Thymus (tissue), 14 donors: ENCODE results near the gene UCP3. TPM values are rescaled to one million over a fixed set of nuclear protein-coding genes. Genes with fewer than 3 reads are reported as not detected.

Experiments
- DNase-seq, 9 donors: peaks; one replicate each; pipeline ENCODE4 v3.0.0-alpha.2; 2013; ENCODE audit warnings: low spot score in 9 of 9, low read depth in 6 of 9, missing footprints in 1 of 9
- H3K27ac ChIP-seq, 2 donors: one replicate each; pipeline ENCODE4 v1.5.1; 2013; ENCODE audit warnings: control low read depth in 1 of 2, low read depth in 1 of 2, low read length in 1 of 2, mild to moderate bottlenecking in 1 of 2, moderate library complexity in 1 of 2
- H3K27me3 ChIP-seq, 2 donors: one replicate each; pipeline ENCODE4 v1.5.1; 2013; ENCODE audit warnings: low read length in 1 of 2; ENCODE audit not compliant: control insufficient read depth in 2 of 2, insufficient read depth in 1 of 2
- H3K36me3 ChIP-seq, 2 donors: one replicate each; pipeline ENCODE4 v1.5.1; 2013; ENCODE audit warnings: low read length in 1 of 2, mild to moderate bottlenecking in 1 of 2, moderate library complexity in 1 of 2; ENCODE audit not compliant: control insufficient read depth in 2 of 2, insufficient read depth in 2 of 2
- H3K4me1 ChIP-seq, 2 donors: one replicate each; pipeline ENCODE4 v1.5.1; 2013; ENCODE audit warnings: low read length in 2 of 2; ENCODE audit not compliant: control insufficient read depth in 2 of 2, insufficient read depth in 2 of 2
- H3K4me3 ChIP-seq, 2 donors: one replicate each; pipeline ENCODE4 v1.5.1; 2013; ENCODE audit warnings: low read length in 2 of 2, control low read depth in 1 of 2, mild to moderate bottlenecking in 1 of 2
- H3K9me3 ChIP-seq, 2 donors: one replicate each; pipeline ENCODE4 v1.5.1; 2013; ENCODE audit warnings: low read length in 1 of 2, mild to moderate bottlenecking in 1 of 2; ENCODE audit not compliant: control insufficient read depth in 2 of 2, insufficient read depth in 1 of 2
- WGBS: extraction: QIAGEN DNeasy Blood & Tissue Kit; methylation state at CpG from one replicate; pipeline ENCODE4 v1.1.7; 2013; 5-methylcytosine and 5-hydroxymethylcytosine counted together
- long read RNA-seq, 10 donors: transcript quantifications; one replicate each; lab custom pipeline, GENCODE V29; 2026
- polyA plus RNA-seq: library from polyadenylated mRNA; stranded (reverse); fragments of 200-250 nt; gene quantifications from one replicate; pipeline ENCODE4 v1.2.3, GENCODE V29; 2013
- total RNA-seq: library from RNA; stranded (reverse); fragments of 120-200 nt; gene quantifications from one replicate; pipeline ENCODE4 v1.2.4, GENCODE V29; 2013
- donor health status: healthy.

Gene UCP3, protein sequence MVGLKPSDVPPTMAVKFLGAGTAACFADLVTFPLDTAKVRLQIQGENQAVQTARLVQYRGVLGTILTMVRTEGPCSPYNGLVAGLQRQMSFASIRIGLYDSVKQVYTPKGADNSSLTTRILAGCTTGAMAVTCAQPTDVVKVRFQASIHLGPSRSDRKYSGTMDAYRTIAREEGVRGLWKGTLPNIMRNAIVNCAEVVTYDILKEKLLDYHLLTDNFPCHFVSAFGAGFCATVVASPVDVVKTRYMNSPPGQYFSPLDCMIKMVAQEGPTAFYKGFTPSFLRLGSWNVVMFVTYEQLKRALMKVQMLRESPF
- total RNA-seq (0.90 TPM), polyA plus RNA-seq (2.1 TPM)
- long read RNA-seq, donor 1, result 0 reads
- long read RNA-seq, donor 2, result 0 reads
- long read RNA-seq, donor 3, result 0 reads
- long read RNA-seq, donor 4, result 0 reads
- long read RNA-seq, donor 5, result 0 reads
- long read RNA-seq, donor 6, result 0 reads
- long read RNA-seq, donor 7, result 0 reads
- long read RNA-seq, donor 8, result 0 reads
- long read RNA-seq, donor 9, result 0 reads
- long read RNA-seq, donor 10, result 0 reads

DNA sequence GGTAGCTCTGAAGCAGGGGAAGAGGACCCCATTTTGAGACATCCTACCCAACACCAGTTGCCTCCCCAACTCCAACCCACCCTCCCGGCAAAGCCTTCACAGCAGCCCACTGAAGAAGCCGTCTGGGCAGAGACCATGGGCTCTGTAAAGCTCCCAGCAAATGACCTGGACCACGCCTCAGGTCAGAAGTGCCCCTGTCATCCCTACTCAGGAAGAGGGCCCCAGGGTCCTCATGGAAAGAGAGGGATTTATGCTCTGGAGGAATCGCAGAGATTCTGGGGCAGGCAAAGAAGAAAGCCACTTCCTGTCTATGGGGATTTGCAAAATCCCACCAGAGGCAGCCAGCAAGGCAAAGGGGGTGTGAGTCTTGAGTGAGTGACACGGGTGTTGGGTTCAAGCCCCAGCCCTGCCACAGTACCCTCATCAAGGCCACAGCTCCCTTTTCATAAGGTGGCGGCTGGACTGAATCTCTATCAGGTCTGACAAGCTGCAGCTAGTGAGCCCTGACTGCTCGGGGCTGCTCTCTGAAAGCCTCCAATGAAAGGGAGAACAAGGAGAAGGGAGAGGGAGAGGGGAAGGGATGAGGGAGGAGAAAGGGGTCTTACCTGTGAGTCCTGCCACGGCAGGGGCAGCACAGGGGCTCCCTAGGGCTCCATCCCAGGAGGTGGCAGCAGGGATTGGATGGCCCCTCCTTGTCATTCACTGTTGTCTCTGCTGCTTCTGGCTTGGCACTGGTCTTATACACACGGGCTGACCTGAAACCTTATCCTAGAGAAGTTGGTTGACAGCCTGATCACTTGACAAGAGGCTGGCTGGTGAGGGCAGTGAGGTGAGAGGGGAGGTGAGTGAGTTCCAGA, at the start of gene UCP3:
Gene UCP3, minus strand, starts transcription at position 713 of the 857 bp plus-strand sequence. CDS start 2,043 bp downstream, outside the sequence.
- peaks cover 12 to 55% of the 10 kb centered on the region in 2 donors for H3K4me1 ChIP-seq
- peaks cover 18 to 26% of the 10 kb centered on the region in 2 donors for H3K36me3 ChIP-seq
- no peak within 1 kb of the TSS for H3K27ac ChIP-seq
- H3K9me3 ChIP-seq, result no peaks in the 10 kb centered on the region
- no peak for DNase-seq
- H3K4me3 ChIP-seq, result no peak within 1 kb of the TSS
- WGBS, result 82% methylated on average over 9 of the region's 9 CpGs
- H3K27me3 ChIP-seq, result no peaks in the 10 kb centered on the region

GRCh38 chr11:74057249-74058151, 48.6 kb upstream of the UCP3 start:
- WGBS, result 97% methylated on average over 8 of the region's 8 CpGs
- no peaks in the 10 kb centered on the region for H3K4me1 ChIP-seq
- DNase-seq, result no peak
- no peak overlapping the region for H3K27ac ChIP-seq
- H3K4me3 ChIP-seq, result no peak overlapping the region
- H3K36me3 ChIP-seq, result peaks cover 33 to 37% of the 10 kb centered on the region in 2 donors
- H3K27me3 ChIP-seq, result no peaks in the 10 kb centered on the region
- H3K9me3 ChIP-seq, result peaks cover 0 to 1% of the 10 kb centered on the region in 2 donors

DNA sequence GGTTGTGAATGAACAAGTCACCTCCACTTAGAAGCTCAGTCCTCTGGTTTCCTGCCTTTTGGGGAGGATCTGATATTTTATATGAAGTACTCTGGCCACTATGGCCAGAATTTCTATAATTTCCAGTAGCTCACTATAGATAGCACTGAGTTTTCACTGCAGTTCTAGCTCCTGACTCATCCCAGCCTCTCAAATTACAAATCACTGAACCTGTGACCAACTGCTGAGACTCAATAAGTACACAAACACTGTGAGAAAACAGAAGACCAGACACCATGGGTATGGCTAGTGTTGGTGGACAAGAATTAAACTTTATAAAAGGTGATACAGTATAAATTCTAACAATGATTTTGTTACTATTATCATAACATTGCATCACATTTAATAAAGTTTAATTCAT, 47.1 kb upstream of the UCP3 start:
- Histone ChIP-seq H3K36me3 (peaks cover 38 to 46% of the 10 kb centered on the region in 2 donors), H3K27ac (no peak overlapping the region), H3K4me3 (no peak overlapping the region), H3K4me1 (no peaks in the 10 kb centered on the region), H3K27me3 (no peaks in the 10 kb centered on the region), H3K9me3 (peaks cover 0 to 1% of the 10 kb centered on the region in 2 donors)
- no peak for DNase-seq

GRCh38 chr11:74050465-74050864, 41.6 kb upstream of the UCP3 start:
- H3K36me3 ChIP-seq, result peaks cover 21 to 48% of the 10 kb centered on the region in 2 donors
- 98% methylated on average over 3 of the region's 3 CpGs for WGBS

DNA sequence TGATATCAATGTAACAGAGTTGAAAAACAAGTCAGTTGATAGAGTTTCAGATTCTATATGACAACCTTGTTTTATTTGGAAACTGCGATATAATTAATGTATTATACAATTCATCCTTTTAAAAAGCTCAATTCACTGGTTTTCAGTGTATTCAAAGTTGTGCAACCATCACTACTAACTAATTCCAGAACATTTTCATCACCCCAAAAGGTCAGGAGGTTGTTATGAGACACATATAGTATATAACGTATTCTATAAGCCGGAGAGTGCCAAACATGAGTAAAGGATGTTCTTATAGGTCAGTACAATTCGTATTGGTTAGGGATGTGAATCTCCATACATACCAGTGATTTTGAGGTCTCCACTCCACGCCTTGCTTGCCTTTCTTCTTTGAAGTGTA, 40.1 kb upstream of the UCP3 start:
- peaks cover 21 to 36% of the 10 kb centered on the region in 2 donors for H3K36me3 ChIP-seq

More at GRCh38 chr11:74050465-74050864, 41.6 kb upstream of the UCP3 start:
- no peaks in the 10 kb centered on the region for H3K4me1 ChIP-seq
- H3K27ac ChIP-seq, result no peak overlapping the region
- no peak overlapping the region for H3K4me3 ChIP-seq
- H3K9me3 ChIP-seq, result no peaks in the 10 kb centered on the region
- no peaks in the 10 kb centered on the region for H3K27me3 ChIP-seq
- no peak for DNase-seq

GRCh38 chr11:74044538-74044937, 35.7 kb upstream of the UCP3 start:
- Histone ChIP-seq H3K27me3 (no peaks in the 10 kb centered on the region), H3K36me3 (peaks cover 23 to 38% of the 10 kb centered on the region in 2 donors), H3K4me1 (no peaks in the 10 kb centered on the region), H3K4me3 (no peak overlapping the region), H3K27ac (no peak overlapping the region), H3K9me3 (no peaks in the 10 kb centered on the region)
- DNase-seq, result no peak
- WGBS, result 98% methylated on average over 2 of the region's 2 CpGs

More for the DNA sequence above, 40.1 kb upstream of the UCP3 start:
- Histone ChIP-seq H3K4me3 (no peak overlapping the region), H3K27me3 (no peaks in the 10 kb centered on the region), H3K27ac (no peak overlapping the region), H3K4me1 (no peaks in the 10 kb centered on the region), H3K9me3 (no peaks in the 10 kb centered on the region)
- no peak for DNase-seq
- 98% methylated on average over 5 of the region's 5 CpGs for WGBS

DNA sequence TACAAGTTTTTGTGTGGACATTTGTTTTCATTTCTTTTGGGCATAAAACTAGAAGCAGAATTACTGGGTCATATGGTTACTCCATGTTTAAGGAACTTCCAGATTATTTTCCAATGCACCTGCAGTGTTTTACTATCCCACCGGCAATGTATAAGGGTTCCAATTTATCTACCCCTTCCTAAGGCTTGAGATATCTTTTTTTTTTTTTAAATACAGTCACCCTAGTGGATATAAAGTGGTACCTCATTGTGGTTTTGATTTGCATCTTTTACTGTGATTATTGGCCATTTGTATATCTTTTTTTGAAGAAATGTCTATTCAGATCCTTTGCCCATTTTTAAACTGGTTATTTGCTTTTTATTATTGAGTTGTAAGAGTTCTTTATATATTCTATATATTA, 34.6 kb upstream of the UCP3 start:
- Histone ChIP-seq H3K9me3 (no peaks in the 10 kb centered on the region), H3K4me3 (no peak overlapping the region), H3K27me3 (no peaks in the 10 kb centered on the region), H3K27ac (no peak overlapping the region), H3K4me1 (no peaks in the 10 kb centered on the region), H3K36me3 (peaks cover 28 to 42% of the 10 kb centered on the region in 2 donors)
- DNase-seq, result no peak
- WGBS, result 100% methylated on average over 1 of the region's 1 CpG

DNA sequence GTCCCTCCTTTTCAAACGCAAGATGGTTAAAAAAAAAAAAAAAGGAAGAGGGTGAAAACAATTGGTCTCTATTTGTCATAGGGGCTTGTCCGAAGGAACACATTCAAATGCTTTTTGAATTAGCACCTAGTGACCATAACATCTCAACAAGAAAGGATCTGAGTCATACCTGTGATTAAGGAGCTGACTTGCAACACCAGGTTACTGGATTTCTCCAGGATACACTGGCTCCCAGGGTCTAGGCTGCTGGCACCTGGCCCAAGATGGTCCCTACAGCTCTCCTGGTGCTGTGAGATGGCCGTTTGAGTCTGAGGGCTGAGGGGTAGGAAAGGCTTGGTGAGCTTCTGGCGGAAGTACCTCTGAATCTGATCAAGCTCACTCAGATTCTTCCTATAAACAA, 28.4 kb upstream of the UCP3 start:
- Histone ChIP-seq H3K27ac (no peak overlapping the region), H3K27me3 (no peaks in the 10 kb centered on the region), H3K4me1 (no peaks in the 10 kb centered on the region), H3K4me3 (no peak overlapping the region), H3K9me3 (no peaks in the 10 kb centered on the region), H3K36me3 (peaks cover 58 to 72% of the 10 kb centered on the region in 2 donors)
- DNase-seq, result no peak
- 96% methylated on average over 4 of the region's 4 CpGs for WGBS
